ENCODE data around the gene IFT52. TPM values are rescaled to one million over a fixed set of nuclear protein-coding genes. Genes with fewer than 3 reads are reported as not detected.
"Not testable (repeated sequence)": the region's sequence is repeated elsewhere in the genome, so short reads cannot be mapped to it uniquely, and the experiment has no call there.

The IFT52 gene
- total RNA-seq, 1 experiment from 2014 or later = 12.9 TPM

DNA sequence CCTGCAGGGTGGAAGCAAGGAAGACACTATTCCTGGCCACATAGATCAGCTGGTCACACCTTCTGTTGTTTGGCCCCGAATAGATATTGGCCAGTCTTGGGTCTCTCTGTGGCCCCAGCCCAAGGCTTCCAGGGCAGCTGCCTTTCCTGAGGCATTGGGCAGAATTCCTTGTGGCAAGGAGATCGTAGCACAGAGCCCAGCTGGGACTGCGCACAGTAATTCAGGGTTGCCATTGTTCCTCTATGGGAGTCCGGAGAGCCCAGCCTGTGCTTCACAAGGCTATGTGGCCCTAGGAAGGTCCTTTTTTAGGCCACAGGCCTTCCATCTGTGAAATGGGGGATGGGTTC, 25.0 kb upstream of the IFT52 start:
- DNase-seq (ENCODE audit: low read depth) = no peak

- DNase-seq (ENCODE audit: low read depth) = no peak
Observed at GRCh38 chr20:43567477-43567876, 23.3 kb upstream of the IFT52 start.

GRCh38 chr20:43568706-43569105, 22.0 kb upstream of the IFT52 start:
- DNase-seq (ENCODE audit: low read depth) = no peak

GRCh38 chr20:43569282-43569681, 21.5 kb upstream of the IFT52 start:
- no peak for DNase-seq (ENCODE audit: low read depth)

GRCh38 chr20:43570496-43570895, 20.2 kb upstream of the IFT52 start:
- no peak for DNase-seq (ENCODE audit: low read depth)

GRCh38 chr20:43571310-43571709, 19.4 kb upstream of the IFT52 start:
- no peak for DNase-seq (ENCODE audit: low read depth)

- DNase-seq (ENCODE audit: low read depth) = no peak
Observed at GRCh38 chr20:43571771-43572170, 19.0 kb upstream of the IFT52 start.

- no peak for DNase-seq (ENCODE audit: low read depth)
Observed at GRCh38 chr20:43572891-43573290, 17.8 kb upstream of the IFT52 start.

- no peak for DNase-seq (ENCODE audit: low read depth)
Observed at GRCh38 chr20:43576108-43576507, 14.6 kb upstream of the IFT52 start.

GRCh38 chr20:43579861-43580793, 10.6 kb upstream of the IFT52 start:
- DNase-seq (ENCODE audit: low read depth) = no peak

DNA sequence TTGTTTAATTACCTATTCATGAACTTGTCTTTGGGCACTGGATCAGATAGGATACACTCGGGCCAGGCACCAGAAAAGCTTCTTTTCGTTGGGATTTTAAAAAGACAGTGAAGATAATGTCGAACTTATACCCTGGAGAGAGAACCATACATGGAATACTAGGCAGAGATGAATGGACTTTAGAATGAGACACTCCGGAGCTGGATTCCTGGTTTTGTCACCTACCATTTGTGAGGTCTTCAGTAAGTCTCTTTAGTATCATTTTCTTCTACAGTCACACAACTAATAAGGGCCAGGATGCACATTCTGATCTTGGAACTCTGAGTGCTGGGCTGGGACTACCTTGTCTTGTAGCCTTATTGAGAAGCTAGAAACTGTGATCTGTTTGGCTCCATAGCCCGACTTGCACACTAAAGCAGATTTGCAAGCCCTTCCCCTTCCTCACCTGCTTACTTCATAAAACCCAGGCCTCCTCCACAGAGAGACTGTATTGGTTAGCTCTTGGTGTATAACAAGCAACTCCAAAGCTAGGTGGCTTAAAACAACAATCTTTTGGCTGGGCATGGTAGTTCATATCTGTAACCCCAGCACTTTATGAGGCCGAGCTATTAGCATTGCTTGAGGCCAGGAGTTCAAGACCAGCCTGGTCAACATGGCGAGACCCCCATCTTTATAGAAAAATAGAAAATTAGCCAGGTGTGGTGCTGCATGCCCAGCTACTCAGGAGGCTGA, 7.4 kb upstream of the IFT52 start:
- no peak for DNase-seq (ENCODE audit: low read depth)

DNA sequence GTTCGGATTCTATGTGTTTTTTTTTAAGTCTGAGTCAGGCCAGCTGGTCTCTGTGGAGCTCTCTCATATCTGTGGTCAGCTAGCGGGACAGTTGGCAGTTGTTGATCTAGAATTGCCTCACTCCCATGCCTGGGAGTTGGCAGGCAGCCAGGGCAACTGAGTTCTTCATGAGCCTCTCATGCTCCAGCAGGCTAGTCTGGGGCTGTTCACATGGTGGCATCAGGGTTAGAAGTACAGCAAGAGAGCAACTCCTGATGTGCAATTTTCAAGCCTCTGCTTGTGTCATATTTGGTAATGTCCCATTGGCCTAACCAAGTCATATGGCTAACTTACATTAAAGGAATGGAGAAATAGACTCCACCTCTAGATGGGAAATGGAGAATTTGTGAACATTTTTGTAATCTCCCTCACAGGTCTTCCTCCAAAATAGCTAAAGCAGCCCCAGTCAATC, 6.7 kb upstream of the IFT52 start:
- DNase-seq (ENCODE audit: low read depth) = peak; percentile 81

DNA sequence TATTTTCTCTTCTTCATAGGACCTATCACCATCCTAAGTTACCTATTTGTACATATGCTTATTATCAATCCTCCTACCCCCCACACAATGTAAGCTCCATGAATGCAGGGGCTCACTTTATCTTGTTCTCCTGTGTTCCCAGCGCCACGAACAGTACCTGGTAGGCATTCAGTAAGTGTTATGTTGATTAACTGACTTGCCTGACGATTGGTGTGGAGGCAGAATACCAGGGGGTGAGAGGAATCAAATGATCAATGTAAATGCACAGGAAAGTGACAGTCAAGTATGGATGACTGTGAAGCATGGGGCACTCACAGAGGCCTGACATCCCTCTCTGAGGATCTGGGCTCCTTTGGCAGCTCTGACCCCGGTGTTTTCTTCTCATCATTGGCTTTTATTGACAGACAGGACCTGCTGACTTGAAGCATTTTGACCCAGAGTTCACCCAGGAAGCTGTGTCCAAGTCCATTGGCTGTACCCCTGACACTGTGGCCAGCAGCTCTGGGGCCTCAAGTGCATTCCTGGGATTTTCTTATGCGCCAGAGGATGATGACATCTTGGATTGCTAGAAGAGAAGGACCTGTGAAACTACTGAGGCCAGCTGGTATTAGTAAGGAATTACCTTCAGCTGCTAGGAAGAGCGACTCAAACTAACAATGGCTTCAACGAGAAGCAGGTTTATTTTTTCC, 6.1 kb upstream of the IFT52 start:
- DNase-seq (ENCODE audit: low read depth) = no peak

- DNase-seq (ENCODE audit: low read depth) = no peak
Observed at GRCh38 chr20:43586641-43587040, 4.1 kb upstream of the IFT52 start.

- DNase-seq (ENCODE audit: low read depth) = not testable (repeated sequence)
Observed at GRCh38 chr20:43588526-43588925, 2.2 kb upstream of the IFT52 start.

DNA sequence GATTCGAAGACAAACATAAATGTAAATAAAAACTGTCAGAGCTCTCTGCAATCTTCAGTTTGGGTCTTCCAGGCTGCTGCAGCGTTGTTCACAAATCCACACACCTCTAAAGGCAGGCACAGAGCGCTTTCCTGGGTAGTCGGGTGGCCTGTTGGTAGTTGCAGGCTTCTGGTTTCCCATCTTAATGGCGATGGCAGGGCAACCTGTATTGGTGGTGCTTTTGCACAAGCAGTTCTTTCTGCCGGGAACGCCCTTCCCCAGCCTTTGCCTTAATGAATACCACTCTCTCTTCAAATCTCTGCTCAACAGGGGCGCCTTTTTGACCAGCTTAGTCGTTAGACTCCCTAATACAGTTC, 723 bp upstream of the IFT52 start:
- DNase-seq (ENCODE audit: low read depth) = peak; percentile 5

DNA sequence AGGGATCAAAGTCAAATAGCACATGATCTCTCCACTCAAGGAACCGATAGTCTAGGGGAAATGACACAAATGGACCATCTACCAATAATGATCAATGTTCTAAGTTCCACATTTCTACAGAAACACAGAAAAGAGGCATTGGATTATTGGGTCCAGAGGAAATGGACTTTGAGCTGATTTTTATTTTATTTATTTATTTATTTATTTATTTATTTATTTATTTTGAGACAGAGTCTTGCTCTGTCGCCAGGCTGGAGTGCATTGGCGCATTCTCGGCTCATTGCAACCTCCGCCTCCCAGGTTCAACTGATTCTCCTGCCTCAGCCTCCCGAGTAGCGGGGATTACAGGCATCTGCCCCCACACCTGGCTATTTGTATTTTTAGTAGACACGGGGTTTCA, 11.2 kb downstream of the IFT52 start:
- DNase-seq (ENCODE audit: low read depth) = not testable (repeated sequence)

- DNase-seq (ENCODE audit: low read depth) = no peak
Observed at GRCh38 chr20:43603124-43603523, 12.4 kb downstream of the IFT52 start.

DNA sequence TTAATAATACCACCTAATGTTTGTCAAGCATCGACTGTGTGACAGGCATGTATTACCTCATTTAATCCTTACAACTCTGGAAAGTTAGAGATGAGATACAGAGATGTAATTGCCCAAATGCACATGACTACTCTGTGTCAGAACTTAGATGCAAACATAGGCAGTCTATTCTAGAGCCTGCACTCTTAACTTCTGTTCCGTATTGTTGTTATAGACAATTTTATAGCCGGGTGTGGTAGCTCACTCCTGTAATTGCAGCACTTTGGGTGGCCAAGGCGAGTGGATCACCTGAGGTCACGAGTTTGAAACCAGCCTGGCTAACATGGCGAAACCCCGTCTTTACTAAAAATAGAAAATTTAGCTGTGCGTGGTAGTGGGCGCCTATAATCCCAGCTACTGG, 15.0 kb downstream of the IFT52 start:
- DNase-seq (ENCODE audit: low read depth) = no peak

GRCh38 chr20:43607278-43607677, 16.5 kb downstream of the IFT52 start:
- DNase-seq (ENCODE audit: low read depth) = not testable (repeated sequence)

DNA sequence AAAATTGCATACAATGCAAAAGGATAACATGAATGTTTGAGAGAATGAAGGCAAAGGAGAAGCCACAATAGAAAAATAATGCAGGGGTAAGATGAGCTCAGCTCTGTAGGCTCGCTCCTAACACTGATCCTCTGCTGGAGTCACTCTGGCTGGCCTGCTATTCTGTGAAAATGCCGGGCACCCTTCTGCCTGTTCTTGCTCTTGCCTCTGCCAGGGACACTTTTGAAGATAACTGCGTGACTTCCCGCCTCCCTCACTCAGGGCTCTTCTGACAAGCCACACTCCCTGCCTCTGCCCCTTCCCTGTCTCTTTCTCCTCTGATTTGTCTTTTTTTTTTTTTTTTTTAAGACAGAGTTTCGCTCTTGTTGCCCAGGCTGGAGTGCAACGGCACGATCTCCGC, 40.9 kb downstream of the IFT52 start:
- no peak for DNase-seq (ENCODE audit: low read depth)

DNA sequence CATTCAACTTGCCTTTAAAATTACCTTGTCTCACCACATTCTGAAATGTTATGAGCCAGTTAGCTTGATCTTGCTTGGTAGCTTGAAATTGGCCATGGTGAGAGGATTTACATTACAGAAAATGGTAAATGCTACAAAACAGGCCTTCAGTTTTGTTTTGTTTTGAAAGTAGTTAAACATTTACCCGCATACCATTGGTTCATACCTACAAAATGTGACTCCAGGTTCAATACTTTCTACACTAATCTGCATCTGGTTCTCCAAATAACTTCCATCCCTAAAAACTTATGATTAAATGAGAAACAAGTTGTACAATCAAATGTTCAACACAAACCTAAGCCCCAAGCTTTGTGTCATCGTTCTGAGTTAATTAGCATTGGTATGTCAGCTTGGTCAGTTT, 45.7 kb downstream of the IFT52 start:
- DNase-seq (ENCODE audit: low read depth) = no peak

All from HT1080 (cell line).